Activated T-cell treated with anti-CD3 and anti-CD28 coated beads for 4 hours (primary cell): Measurements from ENCODE around the gene TRAPPC6A.

Experiments
- DNase-seq: peaks from one replicate; pipeline ENCODE4 v3.0.0-alpha.2; 2020

Gene TRAPPC6A

GRCh38 chr19:45146251-45146650 is 31.8 kb downstream of the TRAPPC6A start:
- no peak for DNase-seq

GRCh38 chr19:45145270-45146189 is 32.5 kb downstream of the TRAPPC6A start:
- no peak for DNase-seq

GRCh38 chr19:45144431-45145269 is 33.4 kb downstream of the TRAPPC6A start:
- DNase-seq, result no peak

- DNase-seq, result no peak
Measured at GRCh38 chr19:45142726-45143110, 35.3 kb downstream of the TRAPPC6A start.

- no peak for DNase-seq
Measured at GRCh38 chr19:45142016-45142725, 35.9 kb downstream of the TRAPPC6A start.

- no peak for DNase-seq
Measured at GRCh38 chr19:45141203-45141900, 36.7 kb downstream of the TRAPPC6A start.

- no peak for DNase-seq
Measured at GRCh38 chr19:45140533-45140932, 37.5 kb downstream of the TRAPPC6A start.

- DNase-seq, result no peak
Measured at GRCh38 chr19:45140144-45140503, 37.9 kb downstream of the TRAPPC6A start.

GRCh38 chr19:45139286-45140143 is 38.5 kb downstream of the TRAPPC6A start:
- no peak for DNase-seq

- no peak for DNase-seq
Measured at GRCh38 chr19:45138303-45138751, 39.7 kb downstream of the TRAPPC6A start.

- no peak for DNase-seq
Measured at GRCh38 chr19:45137179-45137761, 40.8 kb downstream of the TRAPPC6A start.

GRCh38 chr19:45136507-45137178 is 41.4 kb downstream of the TRAPPC6A start:
- no peak for DNase-seq

GRCh38 chr19:45135176-45135885 is 42.7 kb downstream of the TRAPPC6A start:
- DNase-seq, result no peak

- DNase-seq, result no peak
Measured at GRCh38 chr19:45133661-45134060, 44.4 kb downstream of the TRAPPC6A start.

- peak; percentile 25 for DNase-seq
Measured at GRCh38 chr19:45130888-45131615, 47.0 kb downstream of the TRAPPC6A start.

- DNase-seq, result no peak
Measured at GRCh38 chr19:45130236-45130635, 47.8 kb downstream of the TRAPPC6A start.

GRCh38 chr19:45128806-45129205 is 49.2 kb downstream of the TRAPPC6A start:
- no peak for DNase-seq

GRCh38 chr19:45128146-45128545 is 49.9 kb downstream of the TRAPPC6A start:
- DNase-seq, result no peak

- no peak for DNase-seq
Measured at GRCh38 chr19:45126654-45127053, 51.4 kb downstream of the TRAPPC6A start.
